Right ventricle myocardium inferior (tissue), 1 donor: ENCODE measurements around the gene FUNDC2. TPM values are rescaled to one million over a fixed set of nuclear protein-coding genes. Genes with fewer than 3 reads are reported as not detected.

ENCODE experiments used
- ATAC-seq: fragments of 200-7000 bp; cut with Tn5 transposase; one replicate; pipeline ENCODE4 v1.9.1; 2020; ENCODE audit warnings: mild to moderate bottlenecking, moderate library complexity
- DNase-seq: peaks from one replicate; pipeline ENCODE4 v3.0.0; 2021; ENCODE audit errors: missing footprints
- intact Hi-C: fragments of 100-400 bp; cut with DNase I; formaldehyde crosslinking; loops from one replicate; pipeline ENCODE4 v1.11.0; 2022
- total RNA-seq: library from RNA; stranded (reverse); fragmentation: NEBNext Ultra II Directional; extraction: Animal tissue kit (Norgen Biotek cat#: 25700); gene quantifications from one replicate; pipeline ENCODE4 v1.2.1, GENCODE V29; 2021
- donor health status: DM: no; HTN: yes; CAD: no; lungs with severe emphysema.

FUNDC2 gene
- total RNA-seq, 1 donor from 2014 or later = 403 TPM

- DNase-seq = no peak
- intact Hi-C loops = no loop called here
- no peak for ATAC-seq
Measured at GRCh38 chrX:155020591-155020990, 6.1 kb upstream of the FUNDC2 start.

- DNase-seq (no peak), ATAC-seq (no peak)
- intact Hi-C loops = no loop called here
Measured at GRCh38 chrX:155022585-155022984, 4.1 kb upstream of the FUNDC2 start, which contains the start of gene F8. TSS of gene F8 (minus strand) at chrX:155022723. CDS start at chrX:155022552, 171 bp downstream.

GRCh38 chrX:155023907-155024833 lies 2.5 kb upstream of the FUNDC2 start:
- intact Hi-C loops = no loop called here
- no peak for ATAC-seq
- no peak for DNase-seq

GRCh38 chrX:155026420-155026726 lies 271 bp upstream of the FUNDC2 start:
- ATAC-seq (no peak), DNase-seq (no peak)
- intact Hi-C loops = loop anchor here (2.0 kb wide), 1 partner anchor 44 kb away; the partner anchor contains the start of genes BRCC3, CMC4 and MTCP1

- ATAC-seq = peak; percentile 42
- DNase-seq = no peak
- intact Hi-C loops = loop anchor here (2.0 kb wide), 1 partner anchor 43 kb away; the partner anchor contains the start of genes BRCC3, CMC4 and MTCP1
Measured at GRCh38 chrX:155027509-155028066, 944 bp downstream of the FUNDC2 start.

- no peak for ATAC-seq
- no peak for DNase-seq
- intact Hi-C loops = no loop called here
Measured at GRCh38 chrX:155028129-155028528, 1.5 kb downstream of the FUNDC2 start.

- DNase-seq (no peak), ATAC-seq (no peak)
- intact Hi-C loops = no loop called here
Measured at GRCh38 chrX:155028877-155029291, 2.2 kb downstream of the FUNDC2 start.

GRCh38 chrX:155031657-155032056 lies 5.0 kb downstream of the FUNDC2 start:
- no peak for ATAC-seq
- no peak for DNase-seq
- intact Hi-C loops = no loop called here

- no peak for ATAC-seq
- intact Hi-C loops = no loop called here
Measured at GRCh38 chrX:155035688-155036087, 9.0 kb downstream of the FUNDC2 start.

GRCh38 chrX:155046129-155046810 lies 19.6 kb downstream of the FUNDC2 start:
- DNase-seq (no peak), ATAC-seq (no peak)
- intact Hi-C loops = no loop called here

More at GRCh38 chrX:155035688-155036087, 9.0 kb downstream of the FUNDC2 start:
- DNase-seq = no peak

- DNase-seq (no peak), ATAC-seq (no peak)
- intact Hi-C loops = no loop called here
Measured at GRCh38 chrX:155046811-155047528, 20.3 kb downstream of the FUNDC2 start.

GRCh38 chrX:155048977-155049619 lies 22.5 kb downstream of the FUNDC2 start:
- intact Hi-C loops = no loop called here

GRCh38 chrX:155052738-155053498 lies 26.3 kb downstream of the FUNDC2 start:
- intact Hi-C loops = no loop called here
- ATAC-seq (no peak), DNase-seq (no peak)

More at GRCh38 chrX:155048977-155049619, 22.5 kb downstream of the FUNDC2 start:
- no peak for DNase-seq
- ATAC-seq = no peak

GRCh38 chrX:155053656-155054055 lies 27.0 kb downstream of the FUNDC2 start:
- intact Hi-C loops = no loop called here
- DNase-seq (no peak), ATAC-seq (no peak)

GRCh38 chrX:155054255-155054654 lies 27.6 kb downstream of the FUNDC2 start:
- no peak for ATAC-seq
- DNase-seq = no peak
- intact Hi-C loops = no loop called here

GRCh38 chrX:155055494-155055893 lies 28.9 kb downstream of the FUNDC2 start:
- no peak for ATAC-seq
- intact Hi-C loops = no loop called here
- no peak for DNase-seq

GRCh38 chrX:155056471-155056870 lies 29.8 kb downstream of the FUNDC2 start:
- DNase-seq (no peak), ATAC-seq (no peak)
- intact Hi-C loops = loop anchor here (2.0 kb wide), 1 partner anchor 76 kb away; no protein-coding TSS in a partner anchor
